ENCODE measurements around the gene PPM1E. TPM values are rescaled to one million over a fixed set of nuclear protein-coding genes. Genes with fewer than 3 reads are reported as not detected.

The PPM1E gene
- total and polyA plus RNA-seq, 2 of the 8 experiments (the other 6 are each of a cell fraction or from before 2014, with no cell fraction given), result 5.0 to 10.4 TPM

DNA sequence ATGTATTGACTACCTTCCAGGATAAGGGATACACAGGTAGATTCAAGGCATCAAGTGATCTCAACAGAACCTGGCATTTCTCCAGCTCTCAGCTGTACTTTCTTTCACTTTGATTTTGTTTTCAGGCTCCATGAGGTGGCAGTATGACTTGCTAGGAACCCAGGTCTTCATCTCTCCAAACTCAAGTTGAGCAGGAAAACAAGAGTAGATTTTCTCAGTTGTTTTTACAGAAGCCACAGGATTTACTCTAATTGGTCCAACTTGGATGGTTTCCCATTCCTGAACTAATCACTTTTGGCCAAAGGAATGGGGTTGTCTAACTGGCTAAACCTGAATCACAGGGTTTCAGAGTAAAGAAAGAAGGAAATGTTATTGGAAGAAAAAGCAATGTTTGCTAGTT is 204.4 kb downstream of the PPM1E start (continued):
- TF ChIP-seq, protein P1, sequence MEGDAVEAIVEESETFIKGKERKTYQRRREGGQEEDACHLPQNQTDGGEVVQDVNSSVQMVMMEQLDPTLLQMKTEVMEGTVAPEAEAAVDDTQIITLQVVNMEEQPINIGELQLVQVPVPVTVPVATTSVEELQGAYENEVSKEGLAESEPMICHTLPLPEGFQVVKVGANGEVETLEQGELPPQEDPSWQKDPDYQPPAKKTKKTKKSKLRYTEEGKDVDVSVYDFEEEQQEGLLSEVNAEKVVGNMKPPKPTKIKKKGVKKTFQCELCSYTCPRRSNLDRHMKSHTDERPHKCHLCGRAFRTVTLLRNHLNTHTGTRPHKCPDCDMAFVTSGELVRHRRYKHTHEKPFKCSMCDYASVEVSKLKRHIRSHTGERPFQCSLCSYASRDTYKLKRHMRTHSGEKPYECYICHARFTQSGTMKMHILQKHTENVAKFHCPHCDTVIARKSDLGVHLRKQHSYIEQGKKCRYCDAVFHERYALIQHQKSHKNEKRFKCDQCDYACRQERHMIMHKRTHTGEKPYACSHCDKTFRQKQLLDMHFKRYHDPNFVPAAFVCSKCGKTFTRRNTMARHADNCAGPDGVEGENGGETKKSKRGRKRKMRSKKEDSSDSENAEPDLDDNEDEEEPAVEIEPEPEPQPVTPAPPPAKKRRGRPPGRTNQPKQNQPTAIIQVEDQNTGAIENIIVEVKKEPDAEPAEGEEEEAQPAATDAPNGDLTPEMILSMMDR (IDR thresholded peaks at IDR 0.05; ENCODE audit: control extremely low read depth in 1 of 3, insufficient read depth in 1 of 3, low read depth in 1 of 3, low read length in 3 of 3), result peak in 2 of 3 experiments; percentile 26 to 27; a peak in 2 of 4 replicates
- TF ChIP-seq TEAD4 (IDR thresholded peaks at IDR 0.05; ENCODE audit: low read depth, low read length) (no peak), BACH1 (IDR thresholded peaks at IDR 0.05; ENCODE audit: low read length) (no peak), TAF7 (optimal IDR thresholded peaks at IDR 0.05; ENCODE audit: borderline replicate concordance, low read depth, low read length) (no peak), KDM1A (IDR thresholded peaks at IDR 0.05; ENCODE audit: borderline replicate concordance, low read length) (no peak), SIRT6 (IDR thresholded peaks at IDR 0.05; ENCODE audit: low read length) (no peak), MAFK (IDR thresholded peaks at IDR 0.05; ENCODE audit: low read depth, low read length) (no peak), TAF1 (IDR thresholded peaks at IDR 0.05; ENCODE audit: low read depth, low read length) (no peak)
- TF ChIP-seq, protein P2, sequence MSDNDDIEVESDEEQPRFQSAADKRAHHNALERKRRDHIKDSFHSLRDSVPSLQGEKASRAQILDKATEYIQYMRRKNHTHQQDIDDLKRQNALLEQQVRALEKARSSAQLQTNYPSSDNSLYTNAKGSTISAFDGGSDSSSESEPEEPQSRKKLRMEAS (IDR thresholded peaks at IDR 0.05), result no peak

All from H1 (cell line).